GM18861 (cell line): ENCODE measurements around the gene MKRN2OS.
"Not testable (repeated sequence)": the region's sequence is repeated elsewhere in the genome, so short reads cannot be mapped to it uniquely, and the experiment has no call there.

Experiments used
- ATAC-seq: cut with Tn5 transposase; IDR thresholded peaks from one replicate; pipeline ENCODE4 v1.9.1; 2021; ENCODE audit not compliant: unreplicated experiment

The MKRN2OS gene

GRCh38 chr3:12562451-12562850 lies 17.2 kb upstream of the MKRN2OS start:
- ATAC-seq, result no peak

GRCh38 chr3:12561397-12561796 lies 16.1 kb upstream of the MKRN2OS start:
- no peak for ATAC-seq

GRCh38 chr3:12560505-12561190 lies 15.3 kb upstream of the MKRN2OS start:
- ATAC-seq, result peak; percentile 30

GRCh38 chr3:12559520-12559919 lies 14.2 kb upstream of the MKRN2OS start:
- ATAC-seq, result no peak

- no peak for ATAC-seq
Observed at GRCh38 chr3:12558706-12559105, 13.4 kb upstream of the MKRN2OS start.

GRCh38 chr3:12557473-12558100 lies 12.3 kb upstream of the MKRN2OS start:
- no peak for ATAC-seq

GRCh38 chr3:12556690-12557472 lies 11.6 kb upstream of the MKRN2OS start, which contains the start of gene MKRN2:
Gene MKRN2 (plus strand): TSS chr3:12557087. CDS start chr3:12557151, 64 bp downstream.
- ATAC-seq, result peak; percentile 72

GRCh38 chr3:12556314-12556689 lies 11.0 kb upstream of the MKRN2OS start:
- no peak for ATAC-seq

- no peak for ATAC-seq
Observed at GRCh38 chr3:12553921-12554391, 8.7 kb upstream of the MKRN2OS start.

- no peak for ATAC-seq
Observed at GRCh38 chr3:12549971-12550760, 4.9 kb upstream of the MKRN2OS start.

- ATAC-seq, result no peak
Observed at GRCh38 chr3:12544652-12545472, 437 bp downstream of the MKRN2OS start.

GRCh38 chr3:12543497-12543896 lies 1.8 kb downstream of the MKRN2OS start:
- not testable (repeated sequence) for ATAC-seq

GRCh38 chr3:12541625-12542024 lies 3.7 kb downstream of the MKRN2OS start:
- ATAC-seq, result no peak

- no peak for ATAC-seq
Observed at GRCh38 chr3:12536423-12536822, 8.9 kb downstream of the MKRN2OS start.

GRCh38 chr3:12532182-12532581 lies 13.1 kb downstream of the MKRN2OS start:
- no peak for ATAC-seq

GRCh38 chr3:12527757-12528143 lies 17.5 kb downstream of the MKRN2OS start:
- no peak for ATAC-seq

- ATAC-seq, result no peak
Observed at GRCh38 chr3:12522721-12523120, 22.6 kb downstream of the MKRN2OS start.

- no peak for ATAC-seq
Observed at GRCh38 chr3:12521010-12521409, 24.3 kb downstream of the MKRN2OS start.

- no peak for ATAC-seq
Observed at GRCh38 chr3:12518261-12519028, 26.9 kb downstream of the MKRN2OS start.
